ENCODE results near the gene NSL1. TPM values are rescaled to one million over a fixed set of nuclear protein-coding genes. Genes with fewer than 3 reads are reported as not detected.
A peak's percentile ranks its signal among the peaks of the same experiment; 100 is the strongest.

NSL1 gene
- total and polyA plus RNA-seq, 8 donors, result 10.2 to 170 (median 28.7) TPM

GRCh38 chr1:212686069-212686468 is 105.5 kb downstream of the NSL1 start:
- no peak for DNase-seq
- intact Hi-C loops (cut with DNase I; ENCODE audit: low total_unique reads), result no loop called here
- Histone ChIP-seq H3K4me1 (peaks cover 0 to 10% (median 0%) of the 10 kb centered on the region in 4 donors), H3K27me3 (peaks cover 0 to 11% (median 0%) of the 10 kb centered on the region in 3 donors), H3K9me3 (no peaks in the 10 kb centered on the region), H3K36me3 (no peaks in the 10 kb centered on the region), H3K4me3 (no peak overlapping the region), H3K27ac (no peak overlapping the region)
- 74 to 85% (median 80%) methylated on average over 3 of the region's 3 CpGs for WGBS, 5 donors
- TF ChIP-seq POLR2A (IDR thresholded peaks at IDR 0.05), result no peak
- TF ChIP-seq POLR2AphosphoS5 (IDR thresholded peaks at IDR 0.05), result no peak
- no peak for TF ChIP-seq CTCF (IDR thresholded peaks at IDR 0.05)
- no peak for TF ChIP-seq EP300 (IDR thresholded peaks at IDR 0.05)

- no peak overlapping the region for H3K4me3 ChIP-seq
- H3K9me3 ChIP-seq, result no peaks in the 10 kb centered on the region
- intact Hi-C loops (cut with DNase I; ENCODE audit: low total_unique reads), result no loop called here
- H3K27me3 ChIP-seq, result peaks cover 0 to 4% (median 0%) of the 10 kb centered on the region in 3 donors
- peaks cover 0 to 10% (median 0%) of the 10 kb centered on the region in 4 donors for H3K4me1 ChIP-seq
- no peaks in the 10 kb centered on the region for H3K36me3 ChIP-seq
- 56 to 66% (median 64%) methylated on average over 2 of the region's 2 CpGs for WGBS, 5 donors
- no peak for DNase-seq
- H3K27ac ChIP-seq, result no peak overlapping the region
- TF ChIP-seq CTCF (IDR thresholded peaks at IDR 0.05) (no peak), POLR2A (IDR thresholded peaks at IDR 0.05) (no peak), EP300 (IDR thresholded peaks at IDR 0.05) (no peak), POLR2AphosphoS5 (IDR thresholded peaks at IDR 0.05) (no peak)
These were observed 106.1 kb downstream of the NSL1 start for GRCh38 chr1:212685429-212685828.

GRCh38 chr1:212684521-212685090 is 107.0 kb downstream of the NSL1 start:
- Histone ChIP-seq H3K27me3 (no peaks in the 10 kb centered on the region), H3K4me1 (peaks cover 0 to 10% (median 0%) of the 10 kb centered on the region in 4 donors), H3K9me3 (no peaks in the 10 kb centered on the region), H3K36me3 (no peaks in the 10 kb centered on the region), H3K27ac (no peak overlapping the region), H3K4me3 (no peak overlapping the region)
- intact Hi-C loops (cut with DNase I; ENCODE audit: low total_unique reads), result no loop called here
- TF ChIP-seq CTCF (IDR thresholded peaks at IDR 0.05), result no peak
- no peak for TF ChIP-seq EP300 (IDR thresholded peaks at IDR 0.05)
- no peak for TF ChIP-seq POLR2AphosphoS5 (IDR thresholded peaks at IDR 0.05)
- no peak for TF ChIP-seq POLR2A (IDR thresholded peaks at IDR 0.05)
- WGBS, 5 donors, result 89 to 96% (median 93%) methylated on average over 11 of the region's 11 CpGs
- DNase-seq, result no peak

GRCh38 chr1:212684076-212684475 is 107.5 kb downstream of the NSL1 start:
- no peak for TF ChIP-seq EP300 (IDR thresholded peaks at IDR 0.05)
- WGBS, 5 donors, result 88 to 94% (median 90%) methylated on average over 6 of the region's 6 CpGs

GRCh38 chr1:212683357-212683722 is 108.2 kb downstream of the NSL1 start:
- Histone ChIP-seq H3K4me1 (peaks cover 0 to 10% (median 0%) of the 10 kb centered on the region in 4 donors), H3K36me3 (no peaks in the 10 kb centered on the region), H3K9me3 (no peaks in the 10 kb centered on the region), H3K4me3 (no peak overlapping the region), H3K27me3 (no peaks in the 10 kb centered on the region), H3K27ac (no peak overlapping the region)
- DNase-seq, result peak in 1 of 2 donors; percentile 38
- WGBS, 5 donors, result 66 to 80% (median 71%) methylated on average over 7 of the region's 7 CpGs
- intact Hi-C loops (cut with DNase I; ENCODE audit: low total_unique reads), result no loop called here
- TF ChIP-seq EP300 (IDR thresholded peaks at IDR 0.05) (no peak), CTCF (IDR thresholded peaks at IDR 0.05) (no peak), POLR2A (IDR thresholded peaks at IDR 0.05) (no peak), POLR2AphosphoS5 (IDR thresholded peaks at IDR 0.05) (no peak)

More at GRCh38 chr1:212684076-212684475, 107.5 kb downstream of the NSL1 start:
- H3K27me3 ChIP-seq, result no peaks in the 10 kb centered on the region
- no peak for DNase-seq
- H3K36me3 ChIP-seq, result no peaks in the 10 kb centered on the region
- H3K4me3 ChIP-seq, result no peak overlapping the region
- peaks cover 0 to 10% (median 0%) of the 10 kb centered on the region in 4 donors for H3K4me1 ChIP-seq
- no peak overlapping the region for H3K27ac ChIP-seq
- intact Hi-C loops (cut with DNase I; ENCODE audit: low total_unique reads), result no loop called here
- no peaks in the 10 kb centered on the region for H3K9me3 ChIP-seq

All from stomach (tissue), 9 donors.